Neural progenitor cell (in vitro differentiated cells): ENCODE measurements around the gene SMPDL3A. TPM values are rescaled to one million over a fixed set of nuclear protein-coding genes. Genes with fewer than 3 reads are reported as not detected.
"Not testable (repeated sequence)": the region's sequence is repeated elsewhere in the genome, so short reads cannot be mapped to it uniquely, and the experiment has no call there.

Source experiments
- DNase-seq: peaks from one replicate; pipeline ENCODE4 v3.0.0-alpha.2; 2016; ENCODE audit warnings: low spot score
- H2AFZ ChIP-seq: fragments of 200-600 bp; sonication (generic); replicated peaks from 2 replicates; pipeline ENCODE4 v1.6.1; 2016; ENCODE audit warnings: antibody characterized with exemption
- H3F3A ChIP-seq: fragments of 200-600 bp; sonication (generic); 2 replicates; pipeline ENCODE4 v1.6.1; 2016; ENCODE audit warnings: antibody characterized with exemption, low read depth
- H3K27ac ChIP-seq: fragments of 200-600 bp; sonication (generic); 2 replicates; pipeline ENCODE4 v1.5.1; 2016; ENCODE audit warnings: mild to moderate bottlenecking
- H3K27me3 ChIP-seq: fragments of 200-600 bp; sonication (generic); 2 replicates; pipeline ENCODE4 v1.6.1; 2016; ENCODE audit warnings: mild to moderate bottlenecking, moderate library complexity
- H3K36me3 ChIP-seq: fragments of 200-600 bp; sonication (generic); 2 replicates; pipeline ENCODE4 v1.5.1; 2016
- H3K4me1 ChIP-seq: fragments of 200-600 bp; sonication (generic); 2 replicates; pipeline ENCODE4 v1.6.1; 2016; ENCODE audit warnings: mixed run types
- H3K4me2 ChIP-seq: fragments of 200-600 bp; sonication (generic); 2 replicates; pipeline ENCODE4 v1.6.1; 2016
- H3K4me3 ChIP-seq: fragments of 200-600 bp; sonication (generic); 2 replicates; pipeline ENCODE4 v1.5.1; 2016
- H3K79me2 ChIP-seq: fragments of 200-600 bp; sonication (generic); 2 replicates; pipeline ENCODE4 v1.6.1; 2016; ENCODE audit warnings: low read depth
- H3K9ac ChIP-seq: fragments of 200-600 bp; sonication (generic); 2 replicates; pipeline ENCODE4 v1.6.1; 2016
- H3K9me3 ChIP-seq: fragments of 200-600 bp; sonication (generic); 2 replicates; pipeline ENCODE4 v1.5.1; 2016; ENCODE audit warnings: low read depth
- H4K20me1 ChIP-seq: fragments of 200-600 bp; sonication (generic); 2 replicates; pipeline ENCODE4 v1.6.1; 2016; ENCODE audit warnings: low read depth
- H3K27ac Mint-ChIP-seq: 3 replicates; pipeline ENCODE4 v1.8.0; 2021; ENCODE audit warnings: mixed read lengths
- H3K27me3 Mint-ChIP-seq: 2 replicates; pipeline ENCODE4 v1.8.0; 2022; ENCODE audit warnings: low read depth, mild to moderate bottlenecking, inconsistent platforms, moderate library complexity, mixed read lengths; ENCODE audit not compliant: insufficient read depth
- H3K36me3 Mint-ChIP-seq: 3 replicates; pipeline ENCODE4 v1.8.0; 2021; ENCODE audit warnings: mixed read lengths
- H3K4me1 Mint-ChIP-seq: 3 replicates; pipeline ENCODE4 v1.8.0; 2021; ENCODE audit warnings: mixed read lengths
- H3K4me3 Mint-ChIP-seq: 3 replicates; pipeline ENCODE4 v1.8.0; 2021; ENCODE audit warnings: mild to moderate bottlenecking, moderate library complexity, mixed read lengths
- H3K9me3 Mint-ChIP-seq: 3 replicates; pipeline ENCODE4 v1.8.0; 2020; ENCODE audit warnings: mixed read lengths
- EZH2 ChIP-seq: fragments of 200-600 bp; sonication (generic); IDR thresholded peaks from 2 replicates; pipeline ENCODE4 v1.6.1; 2017; ENCODE audit warnings: antibody characterized with exemption, mild to moderate bottlenecking, moderate library complexity
- EZH2phosphoT487 ChIP-seq: fragments of 200-600 bp; sonication (generic); IDR thresholded peaks from 2 replicates; pipeline ENCODE4 v1.6.1; 2017; ENCODE audit warnings: antibody characterized with exemption
- total RNA-seq: library from RNA; depleted of rRNA; stranded (reverse); fragments of >200 nt; gene quantifications from 2 replicates; pipeline ENCODE4 v1.2.3, GENCODE V29; 2015; ENCODE audit warnings: low replicate concordance
- TF ChIP-seq, protein P1 (sequence below): fragments of 200-600 bp; sonication (generic); IDR thresholded peaks from 2 replicates; pipeline ENCODE4 v1.5.1; 2017; ENCODE audit warnings: antibody characterized with exemption, mild to moderate bottlenecking

The SMPDL3A gene
- total RNA-seq, 1 donor from 2014 or later: 2.0 TPM

DNA sequence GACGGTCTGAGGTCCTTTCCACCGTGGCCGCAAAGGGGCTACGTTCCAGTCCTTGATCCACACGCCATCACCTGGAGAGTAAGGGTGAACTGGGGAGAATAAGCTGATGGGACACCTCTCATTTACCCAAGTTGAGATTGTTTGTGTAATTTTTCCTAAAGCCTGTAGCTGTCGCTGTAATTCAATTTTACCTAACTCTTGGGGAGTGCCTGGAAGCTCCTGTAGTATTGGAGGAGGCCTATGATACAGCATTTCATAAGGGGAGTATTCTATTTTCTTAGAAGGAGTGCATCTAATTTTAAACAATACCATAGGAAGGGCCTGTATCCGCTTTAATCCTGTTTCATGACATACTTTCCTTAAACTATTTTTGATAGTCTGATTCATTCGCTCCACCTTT, 44.8 kb upstream of the SMPDL3A start:
- not testable (repeated sequence) for H3K27ac ChIP-seq, H3K27me3 ChIP-seq, H3K4me2 ChIP-seq, H3K4me1 ChIP-seq, H3K4me1 Mint-ChIP-seq, H3K4me3 Mint-ChIP-seq, H2AFZ ChIP-seq, H3K4me3 ChIP-seq, H3K9ac ChIP-seq, DNase-seq, H3K27ac Mint-ChIP-seq, H3K27me3 Mint-ChIP-seq, H4K20me1 ChIP-seq, H3K79me2 ChIP-seq, H3K36me3 Mint-ChIP-seq, H3K9me3 ChIP-seq, H3K36me3 ChIP-seq, H3F3A ChIP-seq
- TF ChIP-seq, protein P1, sequence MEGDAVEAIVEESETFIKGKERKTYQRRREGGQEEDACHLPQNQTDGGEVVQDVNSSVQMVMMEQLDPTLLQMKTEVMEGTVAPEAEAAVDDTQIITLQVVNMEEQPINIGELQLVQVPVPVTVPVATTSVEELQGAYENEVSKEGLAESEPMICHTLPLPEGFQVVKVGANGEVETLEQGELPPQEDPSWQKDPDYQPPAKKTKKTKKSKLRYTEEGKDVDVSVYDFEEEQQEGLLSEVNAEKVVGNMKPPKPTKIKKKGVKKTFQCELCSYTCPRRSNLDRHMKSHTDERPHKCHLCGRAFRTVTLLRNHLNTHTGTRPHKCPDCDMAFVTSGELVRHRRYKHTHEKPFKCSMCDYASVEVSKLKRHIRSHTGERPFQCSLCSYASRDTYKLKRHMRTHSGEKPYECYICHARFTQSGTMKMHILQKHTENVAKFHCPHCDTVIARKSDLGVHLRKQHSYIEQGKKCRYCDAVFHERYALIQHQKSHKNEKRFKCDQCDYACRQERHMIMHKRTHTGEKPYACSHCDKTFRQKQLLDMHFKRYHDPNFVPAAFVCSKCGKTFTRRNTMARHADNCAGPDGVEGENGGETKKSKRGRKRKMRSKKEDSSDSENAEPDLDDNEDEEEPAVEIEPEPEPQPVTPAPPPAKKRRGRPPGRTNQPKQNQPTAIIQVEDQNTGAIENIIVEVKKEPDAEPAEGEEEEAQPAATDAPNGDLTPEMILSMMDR: peak; percentile 46
- peaks cover 20% of the 10 kb centered on the region for H3K9me3 Mint-ChIP-seq

GRCh38 chr6:122744856-122745255, 44.2 kb upstream of the SMPDL3A start:
- H3K9ac ChIP-seq, H3K4me2 ChIP-seq, H3K9me3 ChIP-seq, H3K4me3 Mint-ChIP-seq, H3F3A ChIP-seq, H4K20me1 ChIP-seq, DNase-seq, H2AFZ ChIP-seq, H3K4me3 ChIP-seq, H3K27me3 ChIP-seq, H3K36me3 Mint-ChIP-seq, H3K36me3 ChIP-seq, H3K4me1 ChIP-seq, H3K4me1 Mint-ChIP-seq, H3K79me2 ChIP-seq, H3K27ac ChIP-seq, H3K27me3 Mint-ChIP-seq: not testable (repeated sequence)
- Mint-ChIP-seq H3K9me3 (peaks cover 23% of the 10 kb centered on the region), H3K27ac (peak overlapping the region; percentile 42)

GRCh38 chr6:122746688-122747087, 42.4 kb upstream of the SMPDL3A start:
- Mint-ChIP-seq H3K36me3 (peaks cover 4% of the 10 kb centered on the region), H3K9me3 (peaks cover 18% of the 10 kb centered on the region), H3K27ac (no peak overlapping the region), H3K27me3 (no peaks in the 10 kb centered on the region), H3K4me1 (peaks cover 4% of the 10 kb centered on the region), H3K4me3 (no peak overlapping the region)
- TF ChIP-seq, protein P1: no peak
- Histone ChIP-seq H3K4me1 (peaks cover under 1% of the 10 kb centered on the region), H4K20me1 (no peaks in the 10 kb centered on the region), H3F3A (peaks cover 3% of the 10 kb centered on the region), H3K4me2 (no peak overlapping the region), H3K79me2 (no peaks in the 10 kb centered on the region), H3K27me3 (no peaks in the 10 kb centered on the region), H3K36me3 (no peaks in the 10 kb centered on the region), H3K4me3 (no peak overlapping the region), H3K27ac (no peak overlapping the region), H2AFZ (no peak overlapping the region), H3K9ac (no peak overlapping the region), H3K9me3 (no peaks in the 10 kb centered on the region)
- DNase-seq: no peak

DNA sequence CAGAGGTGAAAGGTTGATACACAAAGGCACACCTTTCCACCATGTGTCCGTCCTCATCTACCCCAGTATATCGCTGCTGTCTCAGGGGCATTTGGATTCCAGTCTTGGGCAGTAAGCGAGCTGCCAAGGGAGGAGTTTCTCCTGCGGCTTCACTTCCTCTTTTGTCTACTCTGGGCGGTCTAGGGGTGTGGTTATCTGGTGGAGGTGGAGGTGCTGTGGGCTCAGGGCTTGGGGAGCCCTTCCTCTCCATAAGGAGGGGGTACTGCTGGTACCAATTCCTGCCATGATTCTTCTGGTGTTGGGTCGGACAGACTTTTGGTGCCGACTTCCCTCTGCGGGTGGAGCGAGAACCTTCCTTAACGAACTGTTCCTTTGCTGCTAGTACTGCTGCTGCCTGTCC, 41.5 kb upstream of the SMPDL3A start:
- no peaks in the 10 kb centered on the region for H3K27me3 Mint-ChIP-seq
- Histone ChIP-seq H2AFZ (no peak overlapping the region), H3K27me3 (no peaks in the 10 kb centered on the region), H3K4me1 (peaks cover 9% of the 10 kb centered on the region), H3K9me3 (no peaks in the 10 kb centered on the region), H3F3A (peaks cover 3% of the 10 kb centered on the region), H3K9ac (no peak overlapping the region), H4K20me1 (no peaks in the 10 kb centered on the region), H3K36me3 (no peaks in the 10 kb centered on the region), H3K27ac (no peak overlapping the region), H3K4me3 (no peak overlapping the region), H3K4me2 (no peak overlapping the region), H3K79me2 (no peaks in the 10 kb centered on the region)
- H3K9me3 Mint-ChIP-seq: peaks cover 18% of the 10 kb centered on the region
- TF ChIP-seq, protein P1: no peak
- TF ChIP-seq EZH2phosphoT487 (no peak), EZH2 (no peak)
- peaks cover 8% of the 10 kb centered on the region for H3K4me1 Mint-ChIP-seq
- DNase-seq: no peak
- H3K27ac Mint-ChIP-seq: no peak overlapping the region
- no peak overlapping the region for H3K4me3 Mint-ChIP-seq
- peaks cover 4% of the 10 kb centered on the region for H3K36me3 Mint-ChIP-seq

DNA sequence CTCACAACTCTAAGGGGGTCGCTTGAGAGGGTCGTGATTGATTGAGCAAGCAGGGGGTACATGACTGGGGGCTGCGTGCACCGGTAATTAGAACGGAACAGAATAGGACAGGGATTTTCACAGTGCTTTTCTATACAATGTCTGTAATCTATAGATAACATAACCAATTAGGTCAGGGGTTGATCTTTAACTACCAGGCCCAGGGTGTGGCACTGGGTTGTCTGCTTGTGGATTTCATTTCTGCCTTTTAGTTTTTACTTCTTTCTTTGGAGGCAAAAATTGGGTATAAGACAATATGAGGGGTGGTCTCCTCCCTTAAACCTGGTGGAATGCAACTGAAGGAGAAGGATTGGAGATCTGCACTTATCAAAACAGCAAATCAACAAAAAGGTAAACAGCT, 40.1 kb upstream of the SMPDL3A start:
- not testable (repeated sequence) for H3K79me2 ChIP-seq, H3K36me3 ChIP-seq, H4K20me1 ChIP-seq, H3K4me2 ChIP-seq, DNase-seq, H3K9ac ChIP-seq, H3K4me3 ChIP-seq, H3F3A ChIP-seq, H3K27me3 ChIP-seq, H2AFZ ChIP-seq, H3K27ac Mint-ChIP-seq, H3K27me3 Mint-ChIP-seq, H3K9me3 ChIP-seq, H3K4me3 Mint-ChIP-seq, H3K27ac ChIP-seq, H3K36me3 Mint-ChIP-seq
- Mint-ChIP-seq H3K9me3 (peaks cover 18% of the 10 kb centered on the region), H3K4me1 (peaks cover 17% of the 10 kb centered on the region)
- H3K4me1 ChIP-seq: peaks cover 21% of the 10 kb centered on the region
